NCI-H510A treated with DMSO at 0.1 percent for 48 hours (cell line): ENCODE results near the gene CCDC9B.
A peak's percentile ranks its signal among the peaks of the same experiment; 100 is the strongest.

Experiments
- DNase-seq: peaks from one replicate; lab custom pipeline; 2025; lab: John Stamatoyannopoulos, UW

The CCDC9B gene

GRCh38 chr15:40340740-40341400 is at the start of gene CCDC9B:
CCDC9B (minus strand) TSS chr15:40340939; CDS start chr15:40340819, 120 bp downstream.
- DNase-seq = peak; percentile 84

GRCh38 chr15:40389824-40390595 is 49.3 kb upstream of the CCDC9B start:
- no peak for DNase-seq

- no peak for DNase-seq
Observed at GRCh38 chr15:40388941-40389823, 48.4 kb upstream of the CCDC9B start.

GRCh38 chr15:40386480-40386879 is 45.7 kb upstream of the CCDC9B start:
- no peak for DNase-seq

GRCh38 chr15:40382580-40383456 is 42.1 kb upstream of the CCDC9B start, which contains the start of gene KNSTRN:
KNSTRN (plus strand) TSS chr15:40382721; CDS start chr15:40382836, 115 bp downstream.
- DNase-seq = peak; percentile 87

- DNase-seq = no peak
Observed at GRCh38 chr15:40381818-40382529, 41.2 kb upstream of the CCDC9B start.

GRCh38 chr15:40380636-40381035 is 39.9 kb upstream of the CCDC9B start:
- no peak for DNase-seq

GRCh38 chr15:40379853-40380252 is 39.1 kb upstream of the CCDC9B start:
- no peak for DNase-seq

GRCh38 chr15:40379374-40379773 is 38.6 kb upstream of the CCDC9B start:
- DNase-seq = no peak

- DNase-seq = no peak
Observed at GRCh38 chr15:40377606-40378005, 36.9 kb upstream of the CCDC9B start.

- DNase-seq = no peak
Observed at GRCh38 chr15:40372981-40373380, 32.2 kb upstream of the CCDC9B start.

GRCh38 chr15:40369971-40370370 is 29.2 kb upstream of the CCDC9B start:
- no peak for DNase-seq

GRCh38 chr15:40369474-40369869 is 28.7 kb upstream of the CCDC9B start:
- DNase-seq = no peak

GRCh38 chr15:40368719-40369473 is 28.2 kb upstream of the CCDC9B start:
- no peak for DNase-seq

- no peak for DNase-seq
Observed at GRCh38 chr15:40367686-40368611, 27.2 kb upstream of the CCDC9B start.

GRCh38 chr15:40367371-40367685 is 26.6 kb upstream of the CCDC9B start:
- no peak for DNase-seq

- DNase-seq = no peak
Observed at GRCh38 chr15:40366457-40367370, 26.0 kb upstream of the CCDC9B start.
